Ovary (tissue), 3 donors: ENCODE data around the gene GLE1.

Experiments used
- EP300 ChIP-seq: sonication (generic); formaldehyde crosslinking; IDR thresholded peaks from one replicate; pipeline ENCODE4 v1.6.1; 2017; ENCODE audit warnings: antibody characterized with exemption
- TF ChIP-seq, protein P1 (sequence below), 3 donors: fragments of 450-650 bp in 2 of 3; fragments of 200-600 bp in 1 of 3; IDR thresholded peaks; one replicate each; pipeline versions ENCODE4 v1.5.1 to v1.8.0; 2016 to 2022; ENCODE audit warnings: antibody characterized with exemption in 3 of 3, mild to moderate bottlenecking in 1 of 3
- donor health status: DM: no; HTN: no; CAD: no.

DNA sequence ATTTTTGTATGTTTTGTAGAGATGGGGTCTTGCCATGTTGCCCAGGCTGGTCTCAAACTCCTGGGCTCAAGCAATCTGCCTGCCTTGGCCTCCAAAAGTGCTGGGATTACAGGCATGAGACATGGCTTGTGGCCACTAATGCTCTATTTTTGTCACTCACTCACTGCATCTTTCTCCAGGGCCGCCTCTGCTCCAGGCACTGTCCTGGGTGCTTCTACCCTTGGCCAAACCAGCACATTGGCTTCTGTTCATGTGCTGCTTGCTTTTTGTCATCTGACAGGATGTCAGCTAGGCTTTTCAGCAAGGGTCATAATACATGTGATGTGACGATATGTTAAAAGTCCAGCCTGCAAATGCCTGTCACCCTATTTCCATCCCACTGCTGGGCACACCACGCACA lies 45.5 kb upstream of the GLE1 start:
- TF ChIP-seq, protein P1, sequence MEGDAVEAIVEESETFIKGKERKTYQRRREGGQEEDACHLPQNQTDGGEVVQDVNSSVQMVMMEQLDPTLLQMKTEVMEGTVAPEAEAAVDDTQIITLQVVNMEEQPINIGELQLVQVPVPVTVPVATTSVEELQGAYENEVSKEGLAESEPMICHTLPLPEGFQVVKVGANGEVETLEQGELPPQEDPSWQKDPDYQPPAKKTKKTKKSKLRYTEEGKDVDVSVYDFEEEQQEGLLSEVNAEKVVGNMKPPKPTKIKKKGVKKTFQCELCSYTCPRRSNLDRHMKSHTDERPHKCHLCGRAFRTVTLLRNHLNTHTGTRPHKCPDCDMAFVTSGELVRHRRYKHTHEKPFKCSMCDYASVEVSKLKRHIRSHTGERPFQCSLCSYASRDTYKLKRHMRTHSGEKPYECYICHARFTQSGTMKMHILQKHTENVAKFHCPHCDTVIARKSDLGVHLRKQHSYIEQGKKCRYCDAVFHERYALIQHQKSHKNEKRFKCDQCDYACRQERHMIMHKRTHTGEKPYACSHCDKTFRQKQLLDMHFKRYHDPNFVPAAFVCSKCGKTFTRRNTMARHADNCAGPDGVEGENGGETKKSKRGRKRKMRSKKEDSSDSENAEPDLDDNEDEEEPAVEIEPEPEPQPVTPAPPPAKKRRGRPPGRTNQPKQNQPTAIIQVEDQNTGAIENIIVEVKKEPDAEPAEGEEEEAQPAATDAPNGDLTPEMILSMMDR (IDR thresholded peaks at IDR 0.05): no peak
- no peak for TF ChIP-seq EP300
